HEK293T (cell line): Measurements from ENCODE around the gene NPTX2.

Experiments
- CTCF ChIA-PET: fragments of 350-600 bp; formaldehyde crosslinking; extraction: SDS; loops from one replicate; lab custom pipeline; 2021; ENCODE audit warnings: antibody characterized with exemption, inconsistent platforms; lab: Yijun Ruan, JAX
- POLR2A ChIA-PET: fragments of 350-600 bp; formaldehyde crosslinking; extraction: SDS; loops from one replicate; lab custom pipeline; 2020; ENCODE audit warnings: antibody characterized with exemption, inconsistent platforms; lab: Yijun Ruan, JAX
- DNase-seq: peaks from one replicate; pipeline ENCODE4 v3.0.0; 2012; ENCODE audit warnings: mixed read lengths; ENCODE audit errors: extremely low spot score
- ARNT ChIP-seq: fragments of 450-650 bp; IDR thresholded peaks from 2 replicates; pipeline ENCODE4 v1.6.1; 2017; ENCODE audit warnings: mild to moderate bottlenecking
- BHLHE40 ChIP-seq: fragments of 450-650 bp; IDR thresholded peaks from 2 replicates; pipeline ENCODE4 v1.6.1; 2016; ENCODE audit warnings: mild to moderate bottlenecking, moderate library complexity, borderline replicate concordance
- CTBP1 ChIP-seq: fragments of 450-650 bp; IDR thresholded peaks from 2 replicates; pipeline ENCODE4 v1.6.1; 2016; ENCODE audit warnings: borderline replicate concordance
- ELF4 ChIP-seq: fragments of 450-650 bp; IDR thresholded peaks from 2 replicates; pipeline ENCODE4 v1.6.1; 2017; ENCODE audit warnings: antibody characterized with exemption
- FOXA1 ChIP-seq: fragments of 450-650 bp; IDR thresholded peaks from 2 replicates; pipeline ENCODE4 v1.6.1; 2016; ENCODE audit warnings: mild to moderate bottlenecking
- FOXK2 ChIP-seq: fragments of 450-650 bp; IDR thresholded peaks from 2 replicates; pipeline ENCODE4 v1.6.1; 2016; ENCODE audit warnings: mild to moderate bottlenecking
- FOXM1 ChIP-seq: fragments of 450-650 bp; IDR thresholded peaks from 2 replicates; pipeline ENCODE4 v1.6.1; 2017; ENCODE audit warnings: mild to moderate bottlenecking, borderline replicate concordance
- HDGF ChIP-seq: fragments of 450-650 bp; IDR thresholded peaks from 2 replicates; pipeline ENCODE4 v1.6.1; 2017; ENCODE audit warnings: antibody characterized with exemption, borderline replicate concordance
- L3MBTL2 ChIP-seq: fragments of 450-650 bp; conservative IDR thresholded peaks from 2 replicates; pipeline ENCODE4 v1.6.1; 2016; ENCODE audit warnings: mild to moderate bottlenecking
- LEF1 ChIP-seq: fragments of 450-650 bp; IDR thresholded peaks from 2 replicates; pipeline ENCODE4 v1.6.1; 2017; ENCODE audit warnings: mild to moderate bottlenecking, borderline replicate concordance
- NFRKB ChIP-seq: fragments of 450-650 bp; IDR thresholded peaks from 2 replicates; pipeline ENCODE4 v1.6.1; 2016; ENCODE audit warnings: mild to moderate bottlenecking, moderate library complexity
- SP1 ChIP-seq: fragments of 450-650 bp; IDR thresholded peaks from 2 replicates; pipeline ENCODE4 v1.6.1; 2017
- SUZ12 ChIP-seq: fragments of 450-650 bp; IDR thresholded peaks from 2 replicates; pipeline ENCODE4 v1.6.1; 2016; ENCODE audit warnings: mild to moderate bottlenecking
- TARDBP ChIP-seq: fragments of 450-650 bp; IDR thresholded peaks from 2 replicates; pipeline ENCODE4 v1.6.1; 2016
- ZNF384 ChIP-seq: fragments of 450-650 bp; IDR thresholded peaks from 2 replicates; pipeline ENCODE4 v1.6.1; 2016
- TF ChIP-seq, protein P1 (sequence below): fragments of 450-650 bp; IDR thresholded peaks from 2 replicates; pipeline ENCODE4 v1.6.1; 2016

Gene NPTX2

DNA sequence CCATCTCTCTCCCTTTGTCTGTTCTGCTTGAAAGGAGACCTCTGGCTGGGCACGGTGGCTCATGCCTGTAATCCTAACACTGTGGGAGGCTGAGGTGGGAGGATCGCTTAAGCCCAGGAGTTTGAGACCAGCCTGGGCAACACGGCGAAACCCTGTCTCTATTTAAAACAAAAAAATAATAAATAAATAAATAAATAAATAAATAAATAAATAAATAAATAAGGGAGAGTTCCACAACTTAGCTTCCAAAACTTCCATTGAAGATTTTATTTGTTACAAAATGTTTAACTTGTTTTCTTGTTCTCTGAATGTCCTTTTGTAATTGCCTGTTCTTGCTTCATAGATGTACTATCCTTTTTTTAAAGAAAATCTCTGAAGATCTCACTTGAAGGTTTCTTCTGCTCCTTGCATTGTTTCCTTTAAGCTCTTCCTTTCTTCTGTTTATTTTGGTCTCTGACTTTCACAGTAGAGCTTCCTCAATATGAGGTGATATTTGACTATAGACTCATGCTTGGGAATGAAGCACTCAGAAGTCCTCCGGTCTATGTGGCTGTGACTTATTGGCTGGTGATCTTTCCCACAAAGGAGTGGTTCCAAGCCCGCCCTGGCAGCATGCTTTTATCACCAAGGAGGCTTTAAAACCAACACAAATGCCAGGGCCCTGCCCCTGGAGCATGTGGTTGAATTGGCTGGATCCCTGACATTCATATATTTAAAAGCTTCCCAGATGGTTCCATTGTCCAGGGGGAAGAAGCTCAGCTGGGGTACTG lies 18.1 kb upstream of the NPTX2 start:
- ChIA-PET CTCF (interaction anchor here (1.1 kb wide), 1 partner anchor 8 kb away, joined by 3 read pairs; no protein-coding TSS in a partner anchor), POLR2A (no interaction called here)
- no peak for DNase-seq
- TF ChIP-seq TARDBP (no peak), CTBP1 (no peak), SP1 (no peak), ARNT (no peak), ELF4 (no peak), NFRKB (no peak), L3MBTL2 (no peak)

DNA sequence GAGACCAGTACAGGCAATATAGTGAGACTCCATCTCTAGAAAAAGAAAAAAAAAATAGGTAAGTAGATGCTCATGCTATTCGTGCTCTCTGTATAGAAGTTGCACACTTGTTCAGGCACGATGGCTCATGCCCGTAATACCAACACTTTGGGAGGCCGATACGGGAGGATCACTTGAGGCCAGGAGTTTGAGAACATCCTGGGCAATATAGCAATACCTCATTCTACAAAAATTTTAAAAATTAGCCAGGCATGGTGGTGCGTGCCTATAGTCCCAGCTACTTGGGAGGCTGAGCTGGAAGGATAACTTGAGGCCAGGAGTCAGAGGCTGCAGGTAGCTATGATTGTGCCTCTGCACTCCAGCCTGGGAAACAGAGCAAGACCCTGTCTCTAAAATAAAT lies 17.2 kb upstream of the NPTX2 start:
- POLR2A ChIA-PET: no interaction called here
- TF ChIP-seq HDGF: no peak
- TF ChIP-seq TARDBP: no peak
- no peak for TF ChIP-seq ELF4
- TF ChIP-seq CTBP1: no peak
- TF ChIP-seq SP1: no peak
- TF ChIP-seq LEF1: no peak
- TF ChIP-seq SUZ12: no peak
- TF ChIP-seq, protein P1, sequence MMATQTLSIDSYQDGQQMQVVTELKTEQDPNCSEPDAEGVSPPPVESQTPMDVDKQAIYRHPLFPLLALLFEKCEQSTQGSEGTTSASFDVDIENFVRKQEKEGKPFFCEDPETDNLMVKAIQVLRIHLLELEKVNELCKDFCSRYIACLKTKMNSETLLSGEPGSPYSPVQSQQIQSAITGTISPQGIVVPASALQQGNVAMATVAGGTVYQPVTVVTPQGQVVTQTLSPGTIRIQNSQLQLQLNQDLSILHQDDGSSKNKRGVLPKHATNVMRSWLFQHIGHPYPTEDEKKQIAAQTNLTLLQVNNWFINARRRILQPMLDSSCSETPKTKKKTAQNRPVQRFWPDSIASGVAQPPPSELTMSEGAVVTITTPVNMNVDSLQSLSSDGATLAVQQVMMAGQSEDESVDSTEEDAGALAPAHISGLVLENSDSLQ: no peak
- no peak for TF ChIP-seq ARNT
- TF ChIP-seq BHLHE40: no peak
- no peak for TF ChIP-seq L3MBTL2
- no peak for TF ChIP-seq NFRKB
- no peak for TF ChIP-seq FOXM1
- no peak for TF ChIP-seq FOXK2
- no peak for TF ChIP-seq ZNF384
- TF ChIP-seq FOXA1: no peak
- DNase-seq: no peak
- CTCF ChIA-PET: interaction anchor here (1.1 kb wide), 1 partner anchor 9 kb away, joined by 3 read pairs; no protein-coding TSS in a partner anchor

DNA sequence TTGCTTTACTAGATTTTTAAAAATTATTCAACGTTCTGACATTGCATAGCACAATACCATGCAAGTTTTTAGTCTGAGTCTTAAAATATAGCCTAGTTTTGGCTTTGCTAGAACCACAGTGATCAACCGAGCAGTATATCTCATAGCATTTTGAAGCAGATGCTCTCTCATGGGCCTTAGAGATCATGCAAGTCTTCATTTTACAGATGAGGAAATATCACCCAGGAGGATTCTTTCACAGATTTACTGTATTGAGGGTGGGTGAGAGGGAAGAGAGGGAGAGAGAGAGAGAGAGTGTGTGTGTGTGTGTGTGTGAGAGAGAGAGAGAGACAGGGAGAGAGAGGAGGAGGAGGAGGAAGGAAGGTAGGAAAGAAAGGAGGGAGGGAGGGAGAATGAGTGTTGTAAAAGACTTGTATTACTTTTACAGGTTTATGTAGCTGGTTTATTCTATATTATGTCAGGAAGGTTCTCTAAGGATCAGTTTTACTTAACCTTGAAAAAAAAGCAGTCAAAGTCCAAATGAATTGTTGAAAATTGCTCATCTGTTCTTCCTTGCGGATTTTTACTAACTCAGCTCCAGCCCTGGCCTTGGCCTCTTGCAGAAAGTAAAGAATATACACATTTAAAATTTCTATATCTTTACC lies 14.2 kb upstream of the NPTX2 start:
- ChIA-PET CTCF (no interaction called here), POLR2A (no interaction called here)
- no peak for DNase-seq
- TF ChIP-seq LEF1: no peak
- no peak for TF ChIP-seq ZNF384
- TF ChIP-seq HDGF: no peak
- TF ChIP-seq FOXA1: no peak
- no peak for TF ChIP-seq ARNT
- TF ChIP-seq FOXK2: no peak
- no peak for TF ChIP-seq L3MBTL2
- TF ChIP-seq, protein P1: no peak
- TF ChIP-seq BHLHE40: no peak
- no peak for TF ChIP-seq SP1
- no peak for TF ChIP-seq SUZ12
- no peak for TF ChIP-seq TARDBP
- TF ChIP-seq NFRKB: no peak
- TF ChIP-seq CTBP1: no peak
- TF ChIP-seq FOXM1: no peak
- TF ChIP-seq ELF4: no peak

DNA sequence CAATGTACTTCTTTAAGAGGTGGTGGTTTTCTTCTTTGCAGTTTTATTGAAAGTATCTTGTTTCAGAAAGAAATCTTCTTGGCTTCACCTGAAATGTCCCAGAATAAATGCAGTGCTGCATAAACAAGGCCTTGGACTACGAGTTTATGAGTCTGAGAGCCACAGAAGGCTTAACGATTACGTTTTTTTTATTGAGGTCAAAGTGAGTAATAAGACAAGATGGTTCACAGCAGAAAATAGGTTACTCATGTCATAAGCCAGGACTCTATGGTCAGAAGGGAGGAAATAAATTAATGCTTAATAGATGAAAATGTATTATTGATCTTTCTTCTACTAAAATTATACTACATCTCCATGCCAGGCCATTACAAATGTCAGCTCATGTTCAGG lies 13.7 kb upstream of the NPTX2 start:
- ChIA-PET POLR2A (no interaction called here), CTCF (no interaction called here)
- DNase-seq: no peak
- TF ChIP-seq HDGF: no peak
- TF ChIP-seq ELF4: no peak
- no peak for TF ChIP-seq CTBP1
- no peak for TF ChIP-seq ARNT
- no peak for TF ChIP-seq LEF1

DNA sequence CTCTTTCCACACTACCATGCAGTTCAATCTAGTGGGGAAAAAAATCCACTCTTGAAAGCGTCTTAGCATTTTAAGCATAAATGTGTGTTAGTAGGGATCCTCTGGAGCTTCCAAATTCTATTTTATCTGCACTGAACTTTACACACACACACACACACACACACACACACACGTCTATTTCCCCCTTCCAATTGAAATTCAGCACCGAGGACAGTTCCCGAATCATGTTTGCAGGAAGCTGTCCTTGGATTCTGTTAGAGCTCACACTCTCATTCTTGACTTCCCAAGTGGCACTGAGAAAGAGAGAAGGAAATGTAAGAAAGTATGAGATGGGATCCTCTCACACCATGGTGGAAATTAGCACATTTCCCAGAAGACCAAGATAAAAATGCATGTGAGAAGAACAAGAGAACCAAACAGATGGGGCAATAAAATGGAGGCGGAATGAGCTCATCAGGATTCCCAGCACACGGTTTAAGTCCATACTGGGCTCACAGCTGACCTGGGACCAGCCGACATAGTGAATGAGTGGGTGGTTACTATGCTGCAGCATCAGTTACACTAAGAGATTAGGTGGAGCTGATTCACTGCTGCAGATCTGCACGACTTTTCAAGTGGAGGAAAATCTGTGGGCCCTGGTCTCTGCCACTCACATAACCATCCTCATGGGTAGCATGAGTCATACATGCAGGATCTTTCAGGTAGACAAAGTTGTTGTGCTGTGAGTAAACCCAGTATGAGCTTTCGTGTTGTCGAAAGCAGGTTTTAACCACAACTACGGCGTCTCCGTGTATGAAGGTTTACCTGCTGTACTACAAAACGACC lies 3.3 kb upstream of the NPTX2 start:
- DNase-seq: no peak
- POLR2A ChIA-PET: no interaction called here
- CTCF ChIA-PET: interaction anchor here (0.8 kb wide), 1 partner anchor 223 kb away, joined by 4 read pairs; no protein-coding TSS in a partner anchor
- no peak for TF ChIP-seq LEF1
- TF ChIP-seq FOXM1: no peak
- TF ChIP-seq SP1: no peak
- no peak for TF ChIP-seq FOXA1
- no peak for TF ChIP-seq HDGF
- no peak for TF ChIP-seq L3MBTL2
- no peak for TF ChIP-seq TARDBP
- TF ChIP-seq NFRKB: no peak
- TF ChIP-seq, protein P1: no peak
- no peak for TF ChIP-seq CTBP1
- no peak for TF ChIP-seq BHLHE40
- TF ChIP-seq FOXK2: no peak
- TF ChIP-seq ZNF384: no peak
